ENCODE results near the gene AKAP1.

Gene AKAP1

DNA sequence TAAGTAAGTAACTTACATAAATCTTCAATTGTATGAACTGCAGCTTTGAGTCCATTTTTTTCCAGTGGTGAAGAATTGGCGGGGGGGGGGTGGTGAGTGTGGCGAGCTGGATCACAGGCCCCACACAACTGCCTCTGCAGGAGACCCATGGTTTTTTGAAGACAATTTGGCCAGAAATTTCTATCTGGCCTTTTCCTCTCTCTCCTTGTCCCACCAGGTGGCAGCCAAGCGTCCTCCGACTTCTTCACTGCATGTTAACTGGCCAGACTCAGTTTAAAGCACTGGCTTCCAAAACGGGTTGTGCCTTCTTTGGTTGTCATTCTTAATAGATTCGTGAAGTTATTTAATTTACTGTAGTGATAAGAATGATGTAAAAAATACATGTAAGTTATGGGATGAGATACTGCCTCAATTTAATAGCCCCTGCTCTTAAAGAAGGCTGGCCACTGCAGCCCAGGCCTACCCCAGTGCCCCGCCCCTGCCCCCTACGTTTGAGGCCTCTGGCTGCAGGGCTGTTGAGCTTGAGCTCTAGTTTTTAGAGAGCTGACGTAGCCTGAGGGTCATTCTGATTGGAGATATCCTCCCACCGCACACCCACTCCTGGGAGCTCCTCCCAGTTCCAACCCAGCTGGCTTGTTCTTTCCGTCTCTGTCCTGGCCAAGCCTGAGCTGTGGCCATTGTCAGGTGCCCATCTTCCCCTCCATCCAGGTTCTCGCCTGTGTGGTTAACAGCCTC is 36.4 kb downstream of the AKAP1 start:
- DNase-seq (ENCODE audit: low read depth) = no peak
- TF ChIP-seq, protein P1, sequence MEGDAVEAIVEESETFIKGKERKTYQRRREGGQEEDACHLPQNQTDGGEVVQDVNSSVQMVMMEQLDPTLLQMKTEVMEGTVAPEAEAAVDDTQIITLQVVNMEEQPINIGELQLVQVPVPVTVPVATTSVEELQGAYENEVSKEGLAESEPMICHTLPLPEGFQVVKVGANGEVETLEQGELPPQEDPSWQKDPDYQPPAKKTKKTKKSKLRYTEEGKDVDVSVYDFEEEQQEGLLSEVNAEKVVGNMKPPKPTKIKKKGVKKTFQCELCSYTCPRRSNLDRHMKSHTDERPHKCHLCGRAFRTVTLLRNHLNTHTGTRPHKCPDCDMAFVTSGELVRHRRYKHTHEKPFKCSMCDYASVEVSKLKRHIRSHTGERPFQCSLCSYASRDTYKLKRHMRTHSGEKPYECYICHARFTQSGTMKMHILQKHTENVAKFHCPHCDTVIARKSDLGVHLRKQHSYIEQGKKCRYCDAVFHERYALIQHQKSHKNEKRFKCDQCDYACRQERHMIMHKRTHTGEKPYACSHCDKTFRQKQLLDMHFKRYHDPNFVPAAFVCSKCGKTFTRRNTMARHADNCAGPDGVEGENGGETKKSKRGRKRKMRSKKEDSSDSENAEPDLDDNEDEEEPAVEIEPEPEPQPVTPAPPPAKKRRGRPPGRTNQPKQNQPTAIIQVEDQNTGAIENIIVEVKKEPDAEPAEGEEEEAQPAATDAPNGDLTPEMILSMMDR (IDR thresholded peaks at IDR 0.05; ENCODE audit: control insufficient read depth, insufficient read depth, low read depth, low read length, missing control alignments) = peak; percentile 68
- H3K4me3 ChIP-seq (ENCODE audit: control insufficient read depth, low read depth, low read length) = no peak overlapping the region

DNA sequence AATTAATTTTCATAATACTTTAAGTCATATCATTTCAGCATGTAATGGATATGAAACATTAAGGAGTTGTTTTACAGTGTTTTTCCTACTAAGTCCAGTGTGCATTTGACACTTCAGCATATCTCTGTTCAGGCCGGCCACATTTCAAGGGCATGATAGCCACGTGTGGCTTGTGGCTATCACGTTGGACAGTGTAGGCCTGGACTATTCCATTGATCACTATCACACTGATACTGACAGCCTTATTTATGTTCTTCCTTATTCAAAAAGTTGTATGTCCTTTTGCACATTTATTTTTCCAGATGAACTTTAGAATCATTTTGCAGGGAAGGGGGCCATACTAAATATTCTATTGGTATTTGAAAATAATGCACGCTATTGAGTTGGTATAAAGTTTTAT is 39.0 kb downstream of the AKAP1 start:
- no peak for DNase-seq (ENCODE audit: low read depth)
- TF ChIP-seq, protein P1 (IDR thresholded peaks at IDR 0.05; ENCODE audit: control insufficient read depth, insufficient read depth, low read depth, low read length, missing control alignments) = no peak
- H3K4me3 ChIP-seq (ENCODE audit: control insufficient read depth, low read depth, low read length) = no peak overlapping the region

DNA sequence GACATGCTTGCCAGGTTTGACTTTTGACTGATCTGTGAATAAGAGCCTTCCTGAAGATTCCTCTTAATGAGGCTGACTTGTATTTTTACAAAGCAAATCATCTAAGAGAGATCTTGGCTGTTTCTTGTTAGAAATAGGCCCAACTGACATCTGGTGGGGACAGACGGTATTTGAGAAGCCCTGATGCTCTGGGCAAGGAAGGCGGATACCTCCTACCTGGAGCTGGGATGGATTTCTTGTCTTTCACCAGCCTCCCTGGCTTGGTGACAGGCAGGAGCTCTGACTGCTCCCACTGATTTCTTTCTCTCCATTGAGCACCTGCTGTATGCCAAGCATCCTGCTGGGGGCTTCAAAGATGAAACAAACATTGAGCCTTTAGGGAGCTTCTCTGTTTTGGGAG is 40.4 kb downstream of the AKAP1 start:
- H3K4me3 ChIP-seq (ENCODE audit: control insufficient read depth, low read depth, low read length) = no peak overlapping the region
- no peak for DNase-seq (ENCODE audit: low read depth)
- TF ChIP-seq, protein P1 (IDR thresholded peaks at IDR 0.05; ENCODE audit: control insufficient read depth, insufficient read depth, low read depth, low read length, missing control alignments) = no peak

DNA sequence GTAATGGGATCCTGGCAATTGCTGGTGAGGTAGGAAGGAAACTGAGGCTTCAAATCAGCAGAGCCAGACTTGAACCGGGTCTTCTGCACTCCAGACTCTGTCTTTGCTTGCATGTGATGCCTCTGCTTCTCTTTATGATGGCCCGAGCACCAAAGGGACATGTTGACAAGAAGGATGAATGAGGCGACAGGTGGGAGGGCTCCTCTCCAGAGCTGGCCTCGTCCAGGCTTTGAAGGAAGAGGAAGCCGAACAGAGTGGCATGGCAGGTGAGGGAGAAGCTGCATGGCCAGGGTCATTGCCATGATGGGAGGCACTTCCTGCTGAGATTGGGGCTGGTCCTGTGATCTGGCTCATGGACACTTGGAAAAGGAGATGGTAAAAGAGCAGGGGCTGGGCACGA is 40.8 kb downstream of the AKAP1 start:
- TF ChIP-seq, protein P1 (IDR thresholded peaks at IDR 0.05; ENCODE audit: control insufficient read depth, insufficient read depth, low read depth, low read length, missing control alignments) = no peak
- no peak for DNase-seq (ENCODE audit: low read depth)
- H3K4me3 ChIP-seq (ENCODE audit: control insufficient read depth, low read depth, low read length) = no peak overlapping the region

DNA sequence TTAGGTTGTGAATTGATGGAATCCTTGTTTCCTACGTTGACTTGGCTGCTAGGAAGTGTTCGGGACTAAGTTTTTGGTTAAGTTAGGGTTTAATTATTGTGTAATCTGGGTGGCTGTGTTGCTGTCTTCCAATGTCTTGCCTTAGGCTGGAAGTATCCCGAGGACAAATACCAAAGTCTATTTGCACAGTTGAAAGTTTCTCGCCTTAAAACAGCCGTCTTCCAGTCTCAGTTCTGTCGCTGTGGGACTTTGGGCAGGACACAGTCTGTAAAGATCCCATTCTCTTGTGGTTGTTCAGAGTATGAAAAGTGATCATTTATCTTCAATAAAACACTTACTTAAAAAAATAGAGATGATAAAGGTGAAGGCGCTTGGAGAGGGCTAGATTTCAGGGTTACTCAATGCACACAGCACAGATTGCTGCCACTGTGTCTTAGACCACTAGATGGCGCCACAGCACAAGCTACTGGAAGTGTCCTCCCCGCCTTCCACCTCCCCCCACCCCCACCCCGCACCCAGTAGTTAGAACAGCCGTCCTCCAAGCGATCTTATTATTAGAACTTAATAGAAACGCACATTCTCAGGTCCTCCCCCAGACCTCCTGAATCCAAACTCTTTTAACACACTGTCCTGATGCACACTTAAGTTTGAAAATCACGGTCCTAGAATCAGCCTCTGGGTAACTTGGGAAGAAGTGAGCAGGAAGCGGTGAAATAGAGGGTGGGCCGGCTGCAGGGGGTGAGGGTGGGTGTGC is 45.8 kb downstream of the AKAP1 start:
- peak; percentile 11 for DNase-seq (ENCODE audit: low read depth)
- TF ChIP-seq, protein P1 (IDR thresholded peaks at IDR 0.05; ENCODE audit: control insufficient read depth, insufficient read depth, low read depth, low read length, missing control alignments) = peak; percentile 81
- peak overlapping the region; percentile 14 for H3K4me3 ChIP-seq (ENCODE audit: control insufficient read depth, low read depth, low read length)

DNA sequence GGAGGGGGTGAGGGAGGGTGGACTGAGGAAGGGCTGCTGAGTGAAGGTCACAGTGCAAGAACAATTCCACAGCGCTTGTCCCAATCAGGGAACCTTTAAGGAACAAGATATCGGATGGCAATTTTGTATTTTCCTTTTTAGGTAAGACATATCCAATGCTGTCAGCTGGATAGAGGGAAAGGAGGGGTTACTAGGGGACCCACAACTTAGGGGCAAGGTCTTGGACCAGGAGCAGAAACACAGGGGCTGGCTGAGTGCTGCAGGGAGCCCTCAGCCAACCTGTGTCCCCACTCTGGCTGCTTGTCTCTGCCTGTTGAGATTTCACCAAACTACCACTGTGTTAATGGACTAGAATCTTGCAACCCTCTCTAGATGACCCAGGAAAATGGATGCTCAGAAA is 47.6 kb downstream of the AKAP1 start:
- no peak for DNase-seq (ENCODE audit: low read depth)
- H3K4me3 ChIP-seq (ENCODE audit: control insufficient read depth, low read depth, low read length) = no peak overlapping the region
- TF ChIP-seq, protein P1 (IDR thresholded peaks at IDR 0.05; ENCODE audit: control insufficient read depth, insufficient read depth, low read depth, low read length, missing control alignments) = no peak
